NCI-H2107 treated with DMSO at 0.1 percent for 48 hours (cell line): ENCODE data around the gene ZNF532.
"Not testable (repeated sequence)": the region's sequence is repeated elsewhere in the genome, so short reads cannot be mapped to it uniquely, and the experiment has no call there.

ENCODE experiments used
- DNase-seq: peaks from one replicate; lab custom pipeline; 2025; ENCODE audit not compliant: unreplicated experiment; lab: John Stamatoyannopoulos, UW

Gene ZNF532

GRCh38 chr18:58847383-58848071, 17.1 kb upstream of the ZNF532 start:
- DNase-seq, result no peak

- DNase-seq, result no peak
These were observed 16.0 kb upstream of the ZNF532 start for GRCh38 chr18:58848685-58849084.

GRCh38 chr18:58850786-58851469, 13.7 kb upstream of the ZNF532 start:
- DNase-seq, result no peak

GRCh38 chr18:58851856-58852255, 12.8 kb upstream of the ZNF532 start:
- DNase-seq, result no peak

GRCh38 chr18:58852629-58853028, 12.0 kb upstream of the ZNF532 start:
- no peak for DNase-seq

GRCh38 chr18:58853561-58853960, 11.1 kb upstream of the ZNF532 start:
- DNase-seq, result no peak

GRCh38 chr18:58855521-58855920, 9.2 kb upstream of the ZNF532 start:
- DNase-seq, result not testable (repeated sequence)

GRCh38 chr18:58856881-58857280, 7.8 kb upstream of the ZNF532 start:
- no peak for DNase-seq

GRCh38 chr18:58858591-58859468, 5.8 kb upstream of the ZNF532 start:
- DNase-seq, result no peak

GRCh38 chr18:58859907-58860306, 4.8 kb upstream of the ZNF532 start:
- no peak for DNase-seq

GRCh38 chr18:58860747-58861231, 3.9 kb upstream of the ZNF532 start:
- peak; percentile 52 for DNase-seq

- DNase-seq, result no peak
These were observed 3.3 kb upstream of the ZNF532 start for GRCh38 chr18:58861353-58861752.

- peak; percentile 77 for DNase-seq
These were observed 2.8 kb upstream of the ZNF532 start for GRCh38 chr18:58861861-58862301.

- peak; percentile 86 for DNase-seq
These were observed 2.3 kb upstream of the ZNF532 start for GRCh38 chr18:58862356-58862755.

- no peak for DNase-seq
These were observed 1.7 kb upstream of the ZNF532 start for GRCh38 chr18:58862851-58863538.

- DNase-seq, result no peak
These were observed 1.0 kb upstream of the ZNF532 start for GRCh38 chr18:58863539-58864145.

- no peak for DNase-seq
These were observed 435 bp downstream of the ZNF532 start for GRCh38 chr18:58865033-58865590.

GRCh38 chr18:58865701-58866065, 1.0 kb downstream of the ZNF532 start:
- no peak for DNase-seq

- no peak for DNase-seq
These were observed 1.5 kb downstream of the ZNF532 start for GRCh38 chr18:58866066-58866772.

- no peak for DNase-seq
These were observed 2.1 kb downstream of the ZNF532 start for GRCh38 chr18:58866773-58867150.
